HL-60 (cell line): ENCODE data around the gene ZNF746.
"Not testable (repeated sequence)": the region's sequence is repeated elsewhere in the genome, so short reads cannot be mapped to it uniquely, and the experiment has no call there.

Experiments
- DNase-seq, 2 experiments: peaks; one replicate each; pipeline ENCODE4 v3.0.0-alpha.2; 2010 to 2020; ENCODE audit warnings: low read depth in 1 of 2, low spot score in 1 of 2
- H3K27ac ChIP-seq: fragments of 250-450 bp; sonication (Bioruptor Pico); replicated peaks from 2 replicates; pipeline ENCODE4 v1.5.1; 2020; ENCODE audit warnings: mild to moderate bottlenecking, moderate library complexity
- H3K27me3 ChIP-seq: fragments of 250-450 bp; sonication (Bioruptor Pico); 2 replicates; pipeline ENCODE4 v1.5.1; 2021; ENCODE audit warnings: mild to moderate bottlenecking, moderate library complexity; ENCODE audit not compliant: insufficient read depth, poor library complexity, severe bottlenecking
- H3K4me3 ChIP-seq: replicated peaks from 2 replicates; pipeline ENCODE4 v1.5.1; 2011; ENCODE audit warnings: mild to moderate bottlenecking, control low read depth, low read length; ENCODE audit not compliant: insufficient read depth
- GABPA ChIP-seq: IDR thresholded peaks from 2 replicates; pipeline ENCODE4 v1.6.1; 2012; ENCODE audit warnings: low read depth
- POLR2AphosphoS5 ChIP-seq: IDR thresholded peaks from 2 replicates; pipeline ENCODE4 v1.6.1; 2012; ENCODE audit warnings: low read depth
- SPI1 ChIP-seq: IDR thresholded peaks from 2 replicates; pipeline ENCODE4 v1.6.1; 2012; ENCODE audit warnings: low read depth, mild to moderate bottlenecking, borderline replicate concordance
- TF ChIP-seq, protein P1 (sequence below): IDR thresholded peaks from one replicate; pipeline ENCODE4 v1.5.1; 2011; ENCODE audit warnings: low read length, control low read depth, inconsistent platforms; ENCODE audit not compliant: insufficient read depth
- TF ChIP-seq, protein P2 (sequence below): IDR thresholded peaks from 2 replicates; pipeline ENCODE4 v1.6.1; 2012; ENCODE audit warnings: low read depth; ENCODE audit not compliant: insufficient replicate concordance

The ZNF746 gene

DNA sequence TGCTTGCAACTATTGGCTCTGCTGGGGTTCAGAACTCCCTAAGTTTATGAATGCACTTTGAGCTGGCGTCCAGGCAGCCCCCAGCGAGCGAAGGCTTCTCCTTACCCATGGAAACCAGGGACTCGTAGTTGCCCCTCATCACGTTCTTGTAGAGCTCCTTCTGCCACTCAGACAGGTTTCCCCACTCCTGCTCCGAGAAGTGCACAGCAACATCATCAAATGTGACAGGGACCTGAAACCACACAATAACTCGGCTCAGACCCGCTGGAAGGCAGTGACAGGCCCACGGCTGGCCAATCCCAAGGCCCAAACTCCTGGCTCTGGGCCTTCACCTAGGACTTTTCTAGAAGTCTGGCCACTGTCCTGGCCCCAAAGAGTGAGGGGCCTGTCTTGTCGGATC lies 43.6 kb downstream of the ZNF746 start:
- Histone ChIP-seq H3K4me3 (no peak overlapping the region), H3K27ac (no peak overlapping the region), H3K27me3 (no peaks in the 10 kb centered on the region)
- TF ChIP-seq POLR2AphosphoS5 (no peak), SPI1 (no peak), GABPA (no peak)
- TF ChIP-seq, protein P1, sequence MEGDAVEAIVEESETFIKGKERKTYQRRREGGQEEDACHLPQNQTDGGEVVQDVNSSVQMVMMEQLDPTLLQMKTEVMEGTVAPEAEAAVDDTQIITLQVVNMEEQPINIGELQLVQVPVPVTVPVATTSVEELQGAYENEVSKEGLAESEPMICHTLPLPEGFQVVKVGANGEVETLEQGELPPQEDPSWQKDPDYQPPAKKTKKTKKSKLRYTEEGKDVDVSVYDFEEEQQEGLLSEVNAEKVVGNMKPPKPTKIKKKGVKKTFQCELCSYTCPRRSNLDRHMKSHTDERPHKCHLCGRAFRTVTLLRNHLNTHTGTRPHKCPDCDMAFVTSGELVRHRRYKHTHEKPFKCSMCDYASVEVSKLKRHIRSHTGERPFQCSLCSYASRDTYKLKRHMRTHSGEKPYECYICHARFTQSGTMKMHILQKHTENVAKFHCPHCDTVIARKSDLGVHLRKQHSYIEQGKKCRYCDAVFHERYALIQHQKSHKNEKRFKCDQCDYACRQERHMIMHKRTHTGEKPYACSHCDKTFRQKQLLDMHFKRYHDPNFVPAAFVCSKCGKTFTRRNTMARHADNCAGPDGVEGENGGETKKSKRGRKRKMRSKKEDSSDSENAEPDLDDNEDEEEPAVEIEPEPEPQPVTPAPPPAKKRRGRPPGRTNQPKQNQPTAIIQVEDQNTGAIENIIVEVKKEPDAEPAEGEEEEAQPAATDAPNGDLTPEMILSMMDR, result no peak
- TF ChIP-seq, protein P2, sequence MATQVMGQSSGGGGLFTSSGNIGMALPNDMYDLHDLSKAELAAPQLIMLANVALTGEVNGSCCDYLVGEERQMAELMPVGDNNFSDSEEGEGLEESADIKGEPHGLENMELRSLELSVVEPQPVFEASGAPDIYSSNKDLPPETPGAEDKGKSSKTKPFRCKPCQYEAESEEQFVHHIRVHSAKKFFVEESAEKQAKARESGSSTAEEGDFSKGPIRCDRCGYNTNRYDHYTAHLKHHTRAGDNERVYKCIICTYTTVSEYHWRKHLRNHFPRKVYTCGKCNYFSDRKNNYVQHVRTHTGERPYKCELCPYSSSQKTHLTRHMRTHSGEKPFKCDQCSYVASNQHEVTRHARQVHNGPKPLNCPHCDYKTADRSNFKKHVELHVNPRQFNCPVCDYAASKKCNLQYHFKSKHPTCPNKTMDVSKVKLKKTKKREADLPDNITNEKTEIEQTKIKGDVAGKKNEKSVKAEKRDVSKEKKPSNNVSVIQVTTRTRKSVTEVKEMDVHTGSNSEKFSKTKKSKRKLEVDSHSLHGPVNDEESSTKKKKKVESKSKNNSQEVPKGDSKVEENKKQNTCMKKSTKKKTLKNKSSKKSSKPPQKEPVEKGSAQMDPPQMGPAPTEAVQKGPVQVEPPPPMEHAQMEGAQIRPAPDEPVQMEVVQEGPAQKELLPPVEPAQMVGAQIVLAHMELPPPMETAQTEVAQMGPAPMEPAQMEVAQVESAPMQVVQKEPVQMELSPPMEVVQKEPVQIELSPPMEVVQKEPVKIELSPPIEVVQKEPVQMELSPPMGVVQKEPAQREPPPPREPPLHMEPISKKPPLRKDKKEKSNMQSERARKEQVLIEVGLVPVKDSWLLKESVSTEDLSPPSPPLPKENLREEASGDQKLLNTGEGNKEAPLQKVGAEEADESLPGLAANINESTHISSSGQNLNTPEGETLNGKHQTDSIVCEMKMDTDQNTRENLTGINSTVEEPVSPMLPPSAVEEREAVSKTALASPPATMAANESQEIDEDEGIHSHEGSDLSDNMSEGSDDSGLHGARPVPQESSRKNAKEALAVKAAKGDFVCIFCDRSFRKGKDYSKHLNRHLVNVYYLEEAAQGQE, result no peak
- DNase-seq, result no peak

DNA sequence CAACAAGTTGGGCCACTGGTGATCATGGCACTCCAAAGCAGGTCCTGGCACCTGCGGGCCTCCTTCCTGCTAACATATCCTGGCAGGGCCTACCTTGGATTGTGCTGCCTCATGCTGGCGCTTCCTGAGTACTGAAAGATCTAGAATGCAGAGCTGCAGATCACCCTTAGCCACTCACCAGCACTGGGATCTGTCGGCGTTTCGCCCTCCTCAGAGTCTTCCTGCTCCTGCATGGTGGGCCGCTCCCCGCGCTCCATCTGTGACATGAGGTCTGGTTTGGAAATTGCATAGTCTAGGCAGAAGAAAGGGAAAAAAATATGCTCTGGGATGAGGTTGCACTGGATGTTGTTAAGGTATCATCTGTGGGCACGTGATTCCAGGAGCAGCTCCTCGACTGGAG lies 46.8 kb downstream of the ZNF746 start:
- DNase-seq, result no peak
- Histone ChIP-seq H3K27me3 (no peaks in the 10 kb centered on the region), H3K4me3 (no peak overlapping the region), H3K27ac (no peak overlapping the region)
- no peak for TF ChIP-seq POLR2AphosphoS5
- no peak for TF ChIP-seq SPI1
- TF ChIP-seq, protein P2, result no peak
- TF ChIP-seq, protein P1, result no peak
- no peak for TF ChIP-seq GABPA

DNA sequence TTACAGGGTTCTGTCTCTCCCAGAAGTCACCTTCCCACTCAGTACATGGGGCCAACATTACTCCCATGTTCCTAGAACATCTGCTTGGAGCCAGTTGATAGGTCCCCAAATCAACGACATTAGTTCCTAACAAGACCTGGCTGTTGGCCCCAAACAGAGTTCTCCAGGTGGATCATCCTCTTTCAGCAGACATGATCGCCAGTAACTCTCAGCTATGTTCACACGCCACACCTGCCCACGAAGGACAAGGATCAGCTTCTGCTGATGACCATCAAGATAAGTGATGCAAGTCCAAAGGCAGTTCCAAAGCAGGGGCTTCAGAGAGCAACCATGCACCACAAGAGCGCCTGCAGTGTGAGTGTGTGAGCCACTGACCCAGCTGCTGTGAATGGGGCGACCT lies 47.7 kb downstream of the ZNF746 start:
- Histone ChIP-seq H3K27ac (no peak overlapping the region), H3K27me3 (no peaks in the 10 kb centered on the region)
- DNase-seq, result no peak

DNA sequence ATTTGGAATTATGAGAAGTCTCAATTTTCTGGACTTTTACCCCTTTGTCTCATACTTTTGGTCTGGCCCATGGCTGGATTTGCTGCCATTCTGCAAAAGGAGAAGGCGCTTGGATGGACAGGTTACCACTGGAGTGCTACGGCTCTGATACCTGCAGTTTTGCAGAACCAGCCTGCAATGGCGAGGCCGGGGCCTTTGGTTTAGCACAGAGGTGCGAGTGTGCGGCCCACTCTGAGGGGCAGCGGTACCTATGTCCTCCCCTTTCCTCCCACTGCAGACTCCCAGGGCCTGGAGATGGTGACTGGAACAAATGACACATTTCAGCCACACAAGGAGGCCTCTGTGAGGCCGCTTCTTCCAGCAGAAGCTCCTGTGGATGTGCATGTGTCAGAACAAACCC lies 48.6 kb downstream of the ZNF746 start:
- TF ChIP-seq, protein P1, result no peak
- TF ChIP-seq GABPA (no peak), SPI1 (no peak), POLR2AphosphoS5 (no peak)
- TF ChIP-seq, protein P2, result no peak
- Histone ChIP-seq H3K27me3 (no peaks in the 10 kb centered on the region), H3K4me3 (no peak overlapping the region), H3K27ac (no peak overlapping the region)
- DNase-seq, result no peak

More for the DNA sequence above, 47.7 kb downstream of the ZNF746 start:
- no peak overlapping the region for H3K4me3 ChIP-seq
- TF ChIP-seq, protein P1, result no peak
- TF ChIP-seq SPI1 (no peak), POLR2AphosphoS5 (no peak)

DNA sequence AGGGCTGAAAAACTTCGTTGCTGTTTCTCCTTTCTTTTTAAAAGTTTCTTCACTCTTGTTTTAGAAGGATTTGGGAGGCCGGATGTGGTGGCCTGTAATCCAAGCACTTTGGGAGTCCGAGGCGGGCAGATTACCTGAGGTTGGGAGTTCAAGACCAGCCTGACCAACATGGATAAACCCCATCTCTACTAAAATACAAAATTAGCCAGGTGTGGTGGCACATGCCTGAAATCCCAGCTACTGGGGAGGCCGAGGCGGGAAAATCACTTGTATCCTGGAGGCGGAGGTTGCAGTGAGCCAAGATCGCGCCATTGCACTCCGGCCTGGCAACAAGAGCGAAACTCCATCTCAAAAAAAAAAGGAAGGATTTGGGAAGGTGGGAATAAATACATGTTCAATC lies 51.6 kb downstream of the ZNF746 start:
- H3K4me3 ChIP-seq, DNase-seq, H3K27ac ChIP-seq, H3K27me3 ChIP-seq: not testable (repeated sequence)
